ENCODE measurements around the gene RPGRIP1L.

- no peak for TF ChIP-seq ASH2L (IDR thresholded peaks at IDR 0.05; ENCODE audit: low read length)
- no peak for TF ChIP-seq CTCF (IDR thresholded peaks at IDR 0.05; ENCODE audit: control extremely low read depth in 1 of 3, insufficient read depth in 1 of 3, low read depth in 1 of 3, low read length in 3 of 3)
- TF ChIP-seq POLR2A (IDR thresholded peaks at IDR 0.05; ENCODE audit: control extremely low read depth in 1 of 2, low read depth in 2 of 2, low read length in 2 of 2), result no peak
- no peak for TF ChIP-seq JUND (IDR thresholded peaks at IDR 0.05; ENCODE audit: low read length)
- no peak for TF ChIP-seq TAF1 (IDR thresholded peaks at IDR 0.05; ENCODE audit: low read depth, low read length)
- TF ChIP-seq, protein P1, sequence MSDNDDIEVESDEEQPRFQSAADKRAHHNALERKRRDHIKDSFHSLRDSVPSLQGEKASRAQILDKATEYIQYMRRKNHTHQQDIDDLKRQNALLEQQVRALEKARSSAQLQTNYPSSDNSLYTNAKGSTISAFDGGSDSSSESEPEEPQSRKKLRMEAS (IDR thresholded peaks at IDR 0.05), result no peak
- TF ChIP-seq HDAC2 (IDR thresholded peaks at IDR 0.05; ENCODE audit: borderline replicate concordance in 1 of 2, low read depth in 2 of 2, low read length in 2 of 2), result no peak
- TF ChIP-seq KDM5A (IDR thresholded peaks at IDR 0.05; ENCODE audit: low read length), result no peak
- no peak for TF ChIP-seq CBX8 (IDR thresholded peaks at IDR 0.05; ENCODE audit: borderline replicate concordance, low read depth, low read length)
- no peak for TF ChIP-seq POLR2AphosphoS5 (IDR thresholded peaks at IDR 0.05; ENCODE audit: low read depth, low read length)
- TF ChIP-seq CREB1 (IDR thresholded peaks at IDR 0.05), result no peak
- TF ChIP-seq EZH2 (IDR thresholded peaks at IDR 0.05; ENCODE audit: low read depth, low read length, severe bottlenecking), result no peak
- no peak for TF ChIP-seq GTF2F1 (IDR thresholded peaks at IDR 0.05; ENCODE audit: borderline replicate concordance, low read depth, low read length)
- TF ChIP-seq TCF12 (IDR thresholded peaks at IDR 0.05; ENCODE audit: low read depth, low read length), result no peak
Measured at GRCh38 chr16:53678155-53678554, 25.5 kb downstream of the RPGRIP1L start.

Data from H1 (cell line).